Measurements from ENCODE around the gene MED17. TPM values are rescaled to one million over a fixed set of nuclear protein-coding genes. Genes with fewer than 3 reads are reported as not detected.

Gene MED17
- total RNA-seq, 1 experiment from 2014 or later = 41.1 TPM

DNA sequence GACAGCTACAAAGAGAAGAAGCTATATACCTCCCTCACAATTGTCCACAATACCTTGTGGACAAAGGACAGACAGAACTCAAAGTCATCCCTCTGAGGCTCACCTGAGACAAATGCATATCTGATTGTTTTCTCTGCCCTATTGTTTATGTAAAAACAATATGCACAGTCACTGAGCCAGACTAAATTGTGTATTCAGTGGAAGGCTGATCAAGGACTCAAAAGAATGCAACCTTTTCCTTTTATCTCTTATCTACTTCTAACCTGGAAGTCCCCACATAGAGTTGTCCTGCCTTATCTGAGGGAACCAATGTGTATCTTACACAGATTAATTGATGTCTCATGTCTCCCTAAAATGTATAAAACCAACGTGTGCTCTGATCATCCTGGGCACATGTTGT lies 13.9 kb upstream of the MED17 start:
- no peaks in the 10 kb centered on the region for H3K9me3 ChIP-seq (ENCODE audit: control insufficient read depth in 1 of 2, insufficient read depth in 1 of 2, low read depth in 1 of 2, low read length in 2 of 2)
- H3K4me3 ChIP-seq (replicated peaks in 1 of 2; ENCODE audit: low read depth in 1 of 2, low read length in 2 of 2) = no peak overlapping the region
- no TSS peak for BruUV-seq (replicated peaks)
- H3K79me2 ChIP-seq (ENCODE audit: insufficient read depth, low read length) = no peaks in the 10 kb centered on the region
- intact Hi-C loops (cut with micrococcal nuclease) = no loop called here
- H3K4me1 ChIP-seq (ENCODE audit: control insufficient read depth in 1 of 2, insufficient read depth in 2 of 2, low read length in 2 of 2) = no peaks in the 10 kb centered on the region
- ATAC-seq (no peak), DNase-seq (ENCODE audit: low read depth, low spot score) (no peak)
- RAD21 ChIA-PET (ENCODE audit: low non-redundant PET in 1 of 2, low total read pairs in 2 of 2, uncharacterized antibody in 2 of 2, unreplicated experiment in 2 of 2) = no interaction called here
- no peaks in the 10 kb centered on the region for H3K27me3 ChIP-seq (ENCODE audit: insufficient read depth, low read length)
- CTCF ChIA-PET = no interaction called here
- H3K9ac ChIP-seq (ENCODE audit: low read length) = no peak overlapping the region
- no peak overlapping the region for H2AFZ ChIP-seq (ENCODE audit: low read depth, low read length, poor library complexity, severe bottlenecking)
- H3K9me2 ChIP-seq (ENCODE audit: insufficient read depth) = no peaks in the 10 kb centered on the region
- H3K36me3 ChIP-seq (ENCODE audit: control insufficient read depth in 1 of 2, insufficient read depth in 2 of 2, low read length in 2 of 2) = no peaks in the 10 kb centered on the region
- H4K20me1 ChIP-seq (ENCODE audit: insufficient read depth) = no peaks in the 10 kb centered on the region
- no peak overlapping the region for H3K27ac ChIP-seq (ENCODE audit: low read depth, low read length)
- POLR2A ChIA-PET = interaction anchor here (2.1 kb wide), 1 partner anchor 29 kb away, joined by 7 read pairs; the partner anchor contains the start of genes C11orf54 and TAF1D
- TF ChIP-seq EZH2phosphoT487 (IDR thresholded peaks at IDR 0.05; ENCODE audit: borderline replicate concordance) (no peak), EGR1 (IDR thresholded peaks at IDR 0.05; ENCODE audit: low read depth) (no peak), SRF (IDR thresholded peaks at IDR 0.05; ENCODE audit: low read depth) (no peak), FOSL1 (IDR thresholded peaks at IDR 0.05; ENCODE audit: low read depth) (no peak), SIN3A (IDR thresholded peaks at IDR 0.05; ENCODE audit: low read depth) (no peak), RAD21 (IDR thresholded peaks at IDR 0.05; ENCODE audit: low read depth) (no peak), JUND (IDR thresholded peaks at IDR 0.05) (no peak), POLR2A (IDR thresholded peaks at IDR 0.05; ENCODE audit: borderline replicate concordance, extremely low read depth, insufficient read depth, insufficient read length) (no peak), YY1 (IDR thresholded peaks at IDR 0.05; ENCODE audit: extremely low read depth, insufficient replicate concordance, low read depth, low read length) (no peak), CEBPB (IDR thresholded peaks at IDR 0.05; ENCODE audit: low read depth) (no peak), POLR2AphosphoS5 (IDR thresholded peaks at IDR 0.05; ENCODE audit: low read depth, low read length) (no peak), CBX3 (IDR thresholded peaks at IDR 0.05; ENCODE audit: low read depth) (no peak)
- TF ChIP-seq, protein P1, sequence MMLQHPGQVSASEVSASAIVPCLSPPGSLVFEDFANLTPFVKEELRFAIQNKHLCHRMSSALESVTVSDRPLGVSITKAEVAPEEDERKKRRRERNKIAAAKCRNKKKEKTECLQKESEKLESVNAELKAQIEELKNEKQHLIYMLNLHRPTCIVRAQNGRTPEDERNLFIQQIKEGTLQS (IDR thresholded peaks at IDR 0.05) = no peak
- no peak overlapping the region for H3K4me2 ChIP-seq (ENCODE audit: low read length)

DNA sequence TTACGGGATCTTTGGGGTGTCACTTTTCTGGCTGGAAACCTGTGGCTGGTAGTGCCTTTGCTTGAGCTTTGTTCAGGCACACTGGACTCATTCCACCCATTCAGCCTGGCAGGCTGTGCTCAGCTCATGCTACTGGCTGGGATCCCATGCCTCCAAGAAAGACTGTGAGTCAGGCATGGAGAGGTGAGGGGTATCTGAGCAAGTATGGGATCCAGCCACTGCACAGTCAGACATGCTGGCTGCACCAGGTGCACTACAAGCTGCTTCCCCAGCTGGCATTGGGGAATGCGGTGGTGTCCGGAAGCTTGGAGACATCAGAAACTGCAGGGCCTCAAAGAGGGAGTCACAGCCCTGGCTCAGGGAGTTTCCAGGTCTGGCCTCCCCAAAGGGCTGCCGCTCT lies 12.0 kb upstream of the MED17 start:
- ChIA-PET POLR2A (interaction anchor here (0.7 kb wide), 1 partner anchor 31 kb away, joined by 3 read pairs; the partner anchor contains the start of genes C11orf54 and TAF1D), RAD21 (ENCODE audit: low non-redundant PET in 1 of 2, low total read pairs in 2 of 2, uncharacterized antibody in 2 of 2, unreplicated experiment in 2 of 2) (no interaction called here), CTCF (no interaction called here)
- Histone ChIP-seq H3K4me3 (replicated peaks in 1 of 2; ENCODE audit: low read depth in 1 of 2, low read length in 2 of 2) (no peak overlapping the region), H3K27ac (ENCODE audit: low read depth, low read length) (no peak overlapping the region), H3K4me2 (ENCODE audit: low read length) (no peak overlapping the region), H3K79me2 (ENCODE audit: insufficient read depth, low read length) (no peaks in the 10 kb centered on the region), H4K20me1 (ENCODE audit: insufficient read depth) (no peaks in the 10 kb centered on the region), H2AFZ (ENCODE audit: low read depth, low read length, poor library complexity, severe bottlenecking) (no peak overlapping the region), H3K36me3 (ENCODE audit: control insufficient read depth in 1 of 2, insufficient read depth in 2 of 2, low read length in 2 of 2) (no peaks in the 10 kb centered on the region), H3K9me2 (ENCODE audit: insufficient read depth) (no peaks in the 10 kb centered on the region), H3K9ac (ENCODE audit: low read length) (no peak overlapping the region), H3K9me3 (ENCODE audit: control insufficient read depth in 1 of 2, insufficient read depth in 1 of 2, low read depth in 1 of 2, low read length in 2 of 2) (no peaks in the 10 kb centered on the region), H3K4me1 (ENCODE audit: control insufficient read depth in 1 of 2, insufficient read depth in 2 of 2, low read length in 2 of 2) (no peaks in the 10 kb centered on the region), H3K27me3 (ENCODE audit: insufficient read depth, low read length) (no peaks in the 10 kb centered on the region)
- intact Hi-C loops (cut with micrococcal nuclease) = no loop called here
- TF ChIP-seq CBX3 (IDR thresholded peaks at IDR 0.05; ENCODE audit: low read depth) = no peak
- TF ChIP-seq CEBPB (IDR thresholded peaks at IDR 0.05; ENCODE audit: low read depth) = no peak
- TF ChIP-seq, protein P2, sequence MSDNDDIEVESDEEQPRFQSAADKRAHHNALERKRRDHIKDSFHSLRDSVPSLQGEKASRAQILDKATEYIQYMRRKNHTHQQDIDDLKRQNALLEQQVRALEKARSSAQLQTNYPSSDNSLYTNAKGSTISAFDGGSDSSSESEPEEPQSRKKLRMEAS (IDR thresholded peaks at IDR 0.05) = no peak
- BruUV-seq (replicated peaks) = no TSS peak
- ATAC-seq = no peak
- DNase-seq (ENCODE audit: low read depth, low spot score) = no peak
